ENCODE measurements around the gene MLLT1. TPM values are rescaled to one million over a fixed set of nuclear protein-coding genes. Genes with fewer than 3 reads are reported as not detected.

Gene MLLT1
- total RNA-seq, 1 donor from 2014 or later: 59.2 TPM

- no peaks in the 10 kb centered on the region for H3K4me1 Mint-ChIP-seq (ENCODE audit: unreplicated experiment)
- no peaks in the 10 kb centered on the region for H3K9me3 Mint-ChIP-seq (ENCODE audit: unreplicated experiment)
- H3K4me3 Mint-ChIP-seq (ENCODE audit: unreplicated experiment): no peak overlapping the region
- peaks cover 11% of the 10 kb centered on the region for H3K36me3 Mint-ChIP-seq (ENCODE audit: low read depth, unreplicated experiment)
- DNase-seq (ENCODE audit: low spot score): no peak
- no peak overlapping the region for H3K27ac Mint-ChIP-seq (ENCODE audit: unreplicated experiment)
- peaks cover 11% of the 10 kb centered on the region for H3K27me3 Mint-ChIP-seq (ENCODE audit: unreplicated experiment)
- TF ChIP-seq CTCF (IDR thresholded peaks at IDR 0.05; ENCODE audit: unreplicated experiment): no peak
Measured at GRCh38 chr19:6221220-6221877, 58.4 kb downstream of the MLLT1 start.

- TF ChIP-seq CTCF (IDR thresholded peaks at IDR 0.05; ENCODE audit: unreplicated experiment): no peak
- Mint-ChIP-seq H3K9me3 (ENCODE audit: unreplicated experiment) (no peaks in the 10 kb centered on the region), H3K27me3 (ENCODE audit: unreplicated experiment) (peaks cover 11% of the 10 kb centered on the region), H3K36me3 (ENCODE audit: low read depth, unreplicated experiment) (peaks cover 6% of the 10 kb centered on the region), H3K4me1 (ENCODE audit: unreplicated experiment) (no peaks in the 10 kb centered on the region), H3K4me3 (ENCODE audit: unreplicated experiment) (no peak overlapping the region), H3K27ac (ENCODE audit: unreplicated experiment) (no peak overlapping the region)
- no peak for DNase-seq (ENCODE audit: low spot score)
Measured at GRCh38 chr19:6220385-6221191, 59.2 kb downstream of the MLLT1 start.

- Mint-ChIP-seq H3K4me1 (ENCODE audit: unreplicated experiment) (no peaks in the 10 kb centered on the region), H3K27ac (ENCODE audit: unreplicated experiment) (no peak overlapping the region), H3K4me3 (ENCODE audit: unreplicated experiment) (no peak overlapping the region), H3K9me3 (ENCODE audit: unreplicated experiment) (no peaks in the 10 kb centered on the region), H3K27me3 (ENCODE audit: unreplicated experiment) (peaks cover 11% of the 10 kb centered on the region), H3K36me3 (ENCODE audit: low read depth, unreplicated experiment) (peaks cover 4% of the 10 kb centered on the region)
- DNase-seq (ENCODE audit: low spot score): no peak
- no peak for TF ChIP-seq CTCF (IDR thresholded peaks at IDR 0.05; ENCODE audit: unreplicated experiment)
Measured at GRCh38 chr19:6219586-6220290, 60.0 kb downstream of the MLLT1 start.

- no peak for DNase-seq (ENCODE audit: low spot score)
- H3K27me3 Mint-ChIP-seq (ENCODE audit: unreplicated experiment): peaks cover 8% of the 10 kb centered on the region
- peaks cover 3% of the 10 kb centered on the region for H3K36me3 Mint-ChIP-seq (ENCODE audit: low read depth, unreplicated experiment)
- no peaks in the 10 kb centered on the region for H3K9me3 Mint-ChIP-seq (ENCODE audit: unreplicated experiment)
- no peak for TF ChIP-seq CTCF (IDR thresholded peaks at IDR 0.05; ENCODE audit: unreplicated experiment)
- no peaks in the 10 kb centered on the region for H3K4me1 Mint-ChIP-seq (ENCODE audit: unreplicated experiment)
- H3K27ac Mint-ChIP-seq (ENCODE audit: unreplicated experiment): no peak overlapping the region
- no peak overlapping the region for H3K4me3 Mint-ChIP-seq (ENCODE audit: unreplicated experiment)
Measured at GRCh38 chr19:6219147-6219525, 60.6 kb downstream of the MLLT1 start.
